ENCODE measurements around the gene TCIRG1.

TCIRG1 gene

GRCh38 chr11:68004551-68005335 lies 34.1 kb upstream of the TCIRG1 start:
- DNase-seq (ENCODE audit: low read depth in 2 of 2): no peak

- DNase-seq (ENCODE audit: low read depth in 2 of 2): no peak
These were observed 32.1 kb upstream of the TCIRG1 start for GRCh38 chr11:68006606-68007166.

- no peak for DNase-seq (ENCODE audit: low read depth in 2 of 2)
These were observed 31.1 kb upstream of the TCIRG1 start for GRCh38 chr11:68007498-68008380.

DNA sequence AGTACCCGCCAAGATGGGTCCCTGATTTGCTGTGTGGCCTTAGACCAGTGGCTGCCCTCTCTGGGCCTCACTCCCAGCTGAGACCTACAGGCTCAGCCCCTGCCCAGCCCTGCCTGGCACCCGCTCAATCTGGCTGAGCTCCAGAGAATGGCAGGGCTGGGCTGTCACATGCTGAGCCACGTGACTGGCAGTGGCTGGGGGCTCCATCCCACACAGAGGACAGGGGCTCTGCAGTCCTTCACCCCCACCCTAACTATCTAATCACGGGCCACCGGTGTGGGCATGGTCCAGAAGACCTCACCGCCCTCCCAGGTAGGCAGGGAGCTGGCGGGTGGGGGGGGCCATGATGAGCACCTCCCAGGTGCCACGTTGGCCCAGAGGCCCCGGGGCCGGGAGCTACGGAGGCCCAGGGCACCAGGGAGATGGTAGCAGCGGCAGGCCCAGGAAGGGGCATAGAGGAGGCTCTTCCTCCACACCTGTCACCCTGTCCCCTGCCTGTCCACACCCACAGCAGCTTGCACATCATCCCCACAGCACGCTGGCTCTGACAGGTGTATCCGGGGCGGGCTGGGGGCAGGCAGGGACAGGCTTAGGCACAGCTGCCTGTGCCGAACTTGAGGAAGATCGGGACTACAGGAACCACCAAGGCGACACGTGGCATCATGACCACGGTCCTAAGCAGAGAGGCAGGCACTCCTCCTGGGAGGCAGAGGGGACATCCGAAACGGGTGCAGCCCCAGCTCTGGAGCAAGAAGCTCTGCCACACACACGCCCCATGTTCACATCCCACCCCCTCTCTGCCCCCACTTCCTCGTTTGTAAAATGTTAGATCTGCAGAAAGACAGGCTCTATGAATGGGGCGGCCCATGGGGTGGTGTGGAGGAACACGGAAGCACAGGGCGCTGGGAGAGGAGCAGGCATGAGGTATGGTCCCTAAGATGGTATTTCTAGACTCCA lies 30.2 kb upstream of the TCIRG1 start:
- DNase-seq (ENCODE audit: low read depth in 2 of 2): no peak

DNA sequence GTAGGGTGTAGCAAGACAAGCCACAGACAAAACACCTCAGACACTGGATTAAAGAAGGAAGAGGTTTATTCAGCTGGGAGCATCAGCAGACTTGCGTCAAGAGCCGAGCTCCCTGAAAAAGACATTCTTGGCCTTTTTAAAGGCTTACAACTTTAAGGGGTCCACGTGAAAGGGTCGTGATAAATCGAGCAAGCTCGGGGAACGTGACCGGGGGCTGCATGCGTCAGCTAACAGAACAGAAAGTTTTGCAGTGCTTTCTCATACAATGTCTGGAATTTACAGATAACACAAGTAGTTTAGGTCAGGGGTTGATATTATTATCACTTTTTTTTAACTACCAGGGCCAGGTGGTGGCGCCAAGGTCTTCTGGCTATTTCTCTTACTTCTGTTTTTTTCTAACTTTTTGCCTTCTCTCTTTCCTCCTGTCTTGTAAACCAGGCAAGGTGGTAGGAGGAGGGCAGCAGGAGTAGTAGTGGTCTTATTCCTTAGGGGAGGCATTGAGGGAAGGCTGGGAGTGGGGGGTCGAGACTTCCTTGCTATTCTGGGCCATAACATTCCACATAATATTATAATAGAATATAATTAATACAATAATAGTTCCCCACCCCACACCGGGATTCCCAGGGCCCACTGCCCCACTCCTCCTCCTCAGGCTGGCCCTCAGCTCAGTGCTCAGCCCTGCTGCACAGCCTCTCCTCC lies 29.3 kb upstream of the TCIRG1 start:
- no peak for DNase-seq (ENCODE audit: low read depth in 2 of 2)

GRCh38 chr11:68010090-68011041 lies 28.5 kb upstream of the TCIRG1 start, which contains the start of gene ALDH3B1:
ALDH3B1 (plus strand) TSS chr11:68010327; CDS start chr11:68015298, 4,971 bp downstream.
- no peak for DNase-seq (ENCODE audit: low read depth in 2 of 2)

DNA sequence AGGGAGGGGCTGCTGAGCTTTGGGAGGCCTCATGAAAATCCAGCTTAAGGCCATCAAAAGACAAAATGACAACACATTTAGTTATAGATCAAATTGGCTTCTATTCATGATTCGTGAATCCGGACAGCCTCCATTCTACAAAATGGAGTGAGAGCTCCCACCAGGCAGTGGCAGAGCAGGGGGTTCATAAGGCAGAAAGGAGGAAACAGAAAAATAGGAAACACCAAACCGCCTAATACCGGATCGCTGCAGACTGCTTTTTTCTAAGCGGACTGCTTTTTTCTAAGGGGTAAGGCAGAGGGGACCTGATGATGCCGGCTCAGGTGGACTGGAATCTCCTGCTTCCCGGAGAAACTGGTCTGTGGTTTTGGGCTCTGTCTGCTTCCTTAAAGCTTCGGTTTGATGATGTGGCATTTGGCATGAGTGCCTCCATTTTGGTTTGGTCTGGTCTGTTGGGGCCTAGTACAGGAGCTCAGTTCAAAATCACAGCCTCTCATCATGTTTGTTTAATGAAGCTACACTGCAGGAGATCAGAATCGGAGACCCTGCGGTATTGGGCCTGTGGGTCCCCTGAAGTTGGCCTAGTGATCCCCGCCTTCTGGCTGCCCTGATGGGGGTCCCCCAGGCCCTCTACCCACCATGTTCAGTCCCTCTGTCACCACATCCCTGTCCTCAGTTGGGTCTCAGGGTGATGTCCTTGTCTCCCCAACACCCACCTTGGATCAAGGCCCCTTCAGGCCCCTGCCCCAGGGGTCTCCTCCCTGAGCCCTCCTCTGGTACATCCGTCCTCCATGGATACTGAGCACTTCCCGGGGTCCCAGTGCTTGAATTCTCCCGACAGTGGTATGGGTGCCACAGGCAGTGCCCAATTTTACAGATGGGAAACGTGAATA lies 27.5 kb upstream of the TCIRG1 start:
- no peak for DNase-seq (ENCODE audit: low read depth in 2 of 2)

DNA sequence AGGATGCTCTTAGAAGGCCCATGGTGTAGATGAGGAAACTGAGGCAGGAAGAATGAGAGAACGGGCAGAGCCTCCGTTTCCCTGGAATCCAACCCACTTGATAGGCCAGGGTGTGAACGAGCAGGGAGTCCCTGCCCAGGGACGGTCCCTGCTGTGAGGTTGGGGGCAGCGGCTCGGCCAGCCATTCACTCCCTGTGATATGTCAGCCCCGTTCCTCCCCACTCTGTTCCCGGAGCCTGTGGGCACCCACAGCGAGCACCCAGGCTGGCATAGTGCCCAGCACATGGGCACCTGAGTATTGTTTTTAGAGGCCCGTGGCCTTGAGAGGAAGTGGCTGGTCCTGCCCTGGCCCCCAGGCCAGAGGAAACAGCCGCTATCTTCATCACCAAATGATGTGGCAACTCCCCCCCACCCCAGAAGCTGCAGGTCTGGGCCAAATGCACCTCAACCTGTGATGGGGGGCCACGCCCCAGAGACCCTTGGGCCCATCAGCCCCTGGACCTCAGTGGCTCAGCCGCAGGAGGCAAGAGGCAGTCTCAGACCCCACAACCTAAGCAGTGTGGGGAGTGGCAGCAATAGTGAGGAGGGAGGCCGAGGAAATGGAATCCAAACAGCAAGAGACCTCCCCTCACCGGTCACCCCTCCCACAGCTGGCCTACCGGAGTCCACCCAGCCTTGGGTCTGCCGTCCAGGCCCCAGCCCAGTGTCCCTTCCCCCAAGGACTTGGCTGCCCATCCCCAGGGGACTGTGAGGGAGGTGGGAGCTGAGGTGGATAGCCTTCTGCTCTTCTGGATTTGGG lies 26.6 kb upstream of the TCIRG1 start:
- no peak for DNase-seq (ENCODE audit: low read depth in 2 of 2)

GRCh38 chr11:68012843-68013610 lies 25.8 kb upstream of the TCIRG1 start:
- DNase-seq (ENCODE audit: low read depth in 2 of 2): no peak

DNA sequence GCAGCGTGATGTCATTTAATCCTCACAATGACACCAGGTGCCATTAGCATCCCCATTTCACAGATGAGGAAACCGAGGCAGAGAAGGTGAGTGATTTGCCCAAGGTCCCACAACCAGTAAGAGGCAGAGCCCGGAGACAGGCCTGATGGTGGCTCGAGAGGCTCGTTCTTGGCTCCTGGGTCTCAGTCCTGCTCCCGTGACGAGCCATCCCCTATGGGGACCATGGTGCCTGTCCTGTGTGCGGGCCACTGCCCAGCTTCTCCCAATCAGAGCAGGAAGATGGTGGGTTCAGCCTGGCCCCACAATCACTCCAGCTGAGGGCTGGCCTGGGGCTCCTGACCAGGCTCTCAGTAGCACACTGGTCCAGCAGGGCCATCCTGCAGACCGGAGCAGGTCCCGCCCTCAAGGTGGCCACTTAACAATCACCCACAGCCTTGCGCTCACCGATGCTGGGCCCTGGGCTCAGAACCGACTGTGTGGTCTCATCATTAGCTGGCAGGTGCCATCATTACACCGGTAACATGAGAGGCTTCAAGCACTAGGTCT lies 25.1 kb upstream of the TCIRG1 start:
- no peak for DNase-seq (ENCODE audit: low read depth in 2 of 2)

DNA sequence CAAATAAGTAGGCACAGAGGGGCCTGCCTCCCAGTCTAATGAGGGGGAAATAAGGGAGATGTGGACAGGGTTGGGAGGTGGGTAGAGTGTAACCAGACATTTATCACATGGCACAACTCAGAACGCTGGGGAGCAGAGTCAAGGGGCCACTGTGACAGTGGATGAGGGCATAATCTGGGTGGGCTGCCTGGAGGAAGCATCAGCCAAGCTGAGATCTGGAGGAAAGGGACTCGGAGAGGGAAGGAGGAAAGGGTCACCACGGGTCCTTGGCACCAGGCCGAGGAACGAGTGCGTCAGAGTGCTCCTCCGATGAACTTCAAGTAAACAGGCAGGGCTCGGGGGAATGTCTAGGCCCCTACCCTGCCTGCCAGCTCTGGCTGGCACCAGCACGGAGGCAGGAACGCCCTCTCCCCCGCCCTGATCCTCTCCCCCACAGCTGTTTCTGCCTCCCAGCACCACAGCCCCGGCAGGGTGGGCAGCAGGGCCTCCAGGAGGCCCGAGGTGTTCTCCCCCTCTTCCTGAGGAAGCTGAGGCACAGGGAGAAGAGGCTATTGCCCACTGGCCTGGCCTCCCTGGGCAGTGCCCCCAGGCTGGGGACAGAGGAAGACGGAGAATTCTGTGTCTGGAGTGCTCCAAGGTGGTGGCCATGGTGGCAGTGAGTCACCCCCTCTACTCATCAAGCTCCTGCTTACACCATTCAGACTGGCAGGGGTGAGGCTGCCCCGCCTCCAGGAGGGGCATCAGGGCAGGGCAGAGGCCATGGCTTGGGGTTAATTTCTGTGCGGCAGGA lies 24.5 kb upstream of the TCIRG1 start:
- DNase-seq (ENCODE audit: low read depth in 2 of 2): no peak

DNA sequence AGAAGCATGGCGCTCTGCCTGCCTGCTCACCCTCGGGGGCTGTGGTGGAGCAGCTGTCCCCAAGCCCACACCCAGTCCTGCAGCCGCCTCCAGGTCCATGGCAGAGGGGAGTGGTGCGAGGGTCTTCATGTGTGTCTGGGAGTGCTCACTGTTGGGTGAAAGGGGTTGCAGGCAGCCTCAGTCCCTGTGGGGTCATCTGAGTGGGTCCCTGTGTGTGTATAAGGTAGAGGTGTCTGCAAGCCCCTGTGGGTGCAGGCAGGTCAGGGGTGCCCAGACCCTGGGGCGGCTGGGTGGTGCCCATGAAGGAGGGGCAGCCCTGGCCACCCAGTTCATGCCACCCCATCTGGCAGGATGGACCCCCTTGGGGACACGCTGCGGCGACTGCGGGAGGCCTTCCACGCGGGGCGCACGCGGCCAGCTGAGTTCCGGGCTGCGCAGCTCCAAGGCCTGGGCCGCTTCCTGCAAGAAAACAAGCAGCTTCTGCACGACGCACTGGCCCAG lies 23.8 kb upstream of the TCIRG1 start:
- no peak for DNase-seq (ENCODE audit: low read depth in 2 of 2)

DNA sequence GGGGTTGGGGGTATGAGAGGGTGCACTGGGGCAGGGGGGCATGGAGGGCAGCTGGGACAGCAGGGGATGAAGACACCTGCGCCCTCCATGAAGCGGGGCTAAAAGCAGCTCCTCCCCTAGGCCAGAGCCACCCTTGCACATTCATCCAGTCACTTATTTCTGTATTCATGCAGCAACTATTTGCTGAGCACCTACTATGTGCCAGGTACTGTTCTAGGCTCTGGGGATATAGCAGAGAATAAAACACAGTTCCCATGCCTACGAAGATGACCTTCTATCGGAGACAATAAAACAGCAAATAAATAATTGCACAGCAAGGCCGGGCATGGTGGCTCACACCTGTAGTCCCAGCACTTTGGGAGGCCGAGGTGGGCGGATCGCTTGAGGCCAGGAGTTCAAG lies 23.4 kb upstream of the TCIRG1 start:
- DNase-seq (ENCODE audit: low read depth in 2 of 2): no peak

- DNase-seq (ENCODE audit: low read depth in 2 of 2): no peak
These were observed 22.5 kb upstream of the TCIRG1 start for GRCh38 chr11:68016161-68016903.
